ENCODE measurements around the gene C10orf90. TPM values are rescaled to one million over a fixed set of nuclear protein-coding genes. Genes with fewer than 3 reads are reported as not detected.

The C10orf90 gene
- total and polyA plus RNA-seq, 2 donors (not counting 3 experiments of a cell fraction or from before 2014, with no cell fraction given) = not detected

- no peak overlapping the region for H3K4me3 ChIP-seq (replicated peaks in 1 of 3; ENCODE audit: insufficient read depth in 1 of 3, low read depth in 1 of 3, low read length in 3 of 3)
- no peak for DNase-seq (ENCODE audit: low read depth, low spot score)
- no peaks in the 10 kb centered on the region for H3K9me3 ChIP-seq (replicated peaks; ENCODE audit: control insufficient read depth, insufficient read depth, low read length)
- POLR2A ChIA-PET = no interaction called here
- H3K27me3 ChIP-seq (ENCODE audit: control insufficient read depth in 2 of 2, insufficient read depth in 2 of 2, low read length in 2 of 2) = no peaks in the 10 kb centered on the region
- H3K4me1 ChIP-seq (ENCODE audit: control insufficient read depth, extremely low read depth, insufficient read depth, low read length) = no peaks in the 10 kb centered on the region
- no peak overlapping the region for H3K4me2 ChIP-seq (ENCODE audit: insufficient read depth, low read length)
- H4K20me1 ChIP-seq (replicated peaks; ENCODE audit: control insufficient read depth, extremely low read depth, insufficient read depth, low read length) = no peaks in the 10 kb centered on the region
- TF ChIP-seq CTCF (IDR thresholded peaks at IDR 0.05; ENCODE audit: extremely low read depth in 1 of 2, insufficient read depth in 1 of 2, low read depth in 1 of 2, low read length in 2 of 2) = no peak
- dilution Hi-C loops (cut with MboI; ENCODE audit: extremely low pct_ligation_motif_present, low sequenced_read_pairs) (no loop called here), intact Hi-C loops (cut with micrococcal nuclease) (no loop called here)
- H3K9me1 ChIP-seq (replicated peaks; ENCODE audit: control insufficient read depth, extremely low read depth, insufficient read depth, low read length) = no peaks in the 10 kb centered on the region
- H3K79me2 ChIP-seq (ENCODE audit: control insufficient read depth, insufficient read depth, low read length) = no peaks in the 10 kb centered on the region
- no peak for FAIRE-seq
- no peak overlapping the region for H3K9ac ChIP-seq (replicated peaks; ENCODE audit: extremely low read depth, insufficient read depth, low read length)
- no peak overlapping the region for H2AFZ ChIP-seq (ENCODE audit: low read depth, low read length)
- no peaks in the 10 kb centered on the region for H3K36me3 ChIP-seq (ENCODE audit: control insufficient read depth in 2 of 2, extremely low read depth in 1 of 2, insufficient read depth in 2 of 2, low read length in 2 of 2)
- H3K27ac ChIP-seq (ENCODE audit: insufficient read depth, low read depth, low read length) = no peak overlapping the region
- no TSS peak for BruUV-seq (replicated peaks)
- CTCF ChIA-PET = no interaction called here
Measured at GRCh38 chr10:126479280-126479895, 191.1 kb downstream of the C10orf90 start.

- no peaks in the 10 kb centered on the region for H3K79me2 ChIP-seq (ENCODE audit: control insufficient read depth, insufficient read depth, low read length)
- H2AFZ ChIP-seq (ENCODE audit: low read depth, low read length) = no peak overlapping the region
- intact Hi-C loops (cut with micrococcal nuclease) = no loop called here
- CTCF ChIA-PET = no interaction called here
- TF ChIP-seq POLR2A (IDR thresholded peaks at IDR 0.05; ENCODE audit: low read depth, low read length) = no peak
- no peak for TF ChIP-seq JUN (IDR thresholded peaks at IDR 0.05; ENCODE audit: borderline replicate concordance, insufficient read depth, insufficient read length, low read depth)
- no peak for TF ChIP-seq EZH2 (IDR thresholded peaks at IDR 0.05; ENCODE audit: borderline replicate concordance, low read depth, low read length, severe bottlenecking)
- no peak for TF ChIP-seq CTCF (IDR thresholded peaks at IDR 0.05; ENCODE audit: extremely low read depth in 1 of 2, insufficient read depth in 1 of 2, low read depth in 1 of 2, low read length in 2 of 2)
- no peak overlapping the region for H3K4me3 ChIP-seq (replicated peaks in 1 of 3; ENCODE audit: insufficient read depth in 1 of 3, low read depth in 1 of 3, low read length in 3 of 3)
- no peaks in the 10 kb centered on the region for H3K27me3 ChIP-seq (ENCODE audit: control insufficient read depth in 2 of 2, insufficient read depth in 2 of 2, low read length in 2 of 2)
- no peaks in the 10 kb centered on the region for H3K4me1 ChIP-seq (ENCODE audit: control insufficient read depth, extremely low read depth, insufficient read depth, low read length)
- POLR2A ChIA-PET = no interaction called here
- no peak overlapping the region for H3K9ac ChIP-seq (replicated peaks; ENCODE audit: extremely low read depth, insufficient read depth, low read length)
- dilution Hi-C loops (cut with MboI; ENCODE audit: extremely low pct_ligation_motif_present, low sequenced_read_pairs) = no loop called here
- H3K36me3 ChIP-seq (ENCODE audit: control insufficient read depth in 2 of 2, extremely low read depth in 1 of 2, insufficient read depth in 2 of 2, low read length in 2 of 2) = no peaks in the 10 kb centered on the region
- no peak overlapping the region for H3K27ac ChIP-seq (ENCODE audit: insufficient read depth, low read depth, low read length)
- FAIRE-seq = no peak
- no peaks in the 10 kb centered on the region for H3K9me3 ChIP-seq (replicated peaks; ENCODE audit: control insufficient read depth, insufficient read depth, low read length)
- no peak overlapping the region for H3K4me2 ChIP-seq (ENCODE audit: insufficient read depth, low read length)
- no peaks in the 10 kb centered on the region for H3K9me1 ChIP-seq (replicated peaks; ENCODE audit: control insufficient read depth, extremely low read depth, insufficient read depth, low read length)
- no peaks in the 10 kb centered on the region for H4K20me1 ChIP-seq (replicated peaks; ENCODE audit: control insufficient read depth, extremely low read depth, insufficient read depth, low read length)
- no peak for DNase-seq (ENCODE audit: low read depth, low spot score)
- BruUV-seq (replicated peaks) = no TSS peak
Measured at GRCh38 chr10:126478546-126478945, 191.9 kb downstream of the C10orf90 start.
